ENCODE data around the gene SLTM.
"Not testable (repeated sequence)": the region's sequence is repeated elsewhere in the genome, so short reads cannot be mapped to it uniquely, and the experiment has no call there.

SLTM gene

DNA sequence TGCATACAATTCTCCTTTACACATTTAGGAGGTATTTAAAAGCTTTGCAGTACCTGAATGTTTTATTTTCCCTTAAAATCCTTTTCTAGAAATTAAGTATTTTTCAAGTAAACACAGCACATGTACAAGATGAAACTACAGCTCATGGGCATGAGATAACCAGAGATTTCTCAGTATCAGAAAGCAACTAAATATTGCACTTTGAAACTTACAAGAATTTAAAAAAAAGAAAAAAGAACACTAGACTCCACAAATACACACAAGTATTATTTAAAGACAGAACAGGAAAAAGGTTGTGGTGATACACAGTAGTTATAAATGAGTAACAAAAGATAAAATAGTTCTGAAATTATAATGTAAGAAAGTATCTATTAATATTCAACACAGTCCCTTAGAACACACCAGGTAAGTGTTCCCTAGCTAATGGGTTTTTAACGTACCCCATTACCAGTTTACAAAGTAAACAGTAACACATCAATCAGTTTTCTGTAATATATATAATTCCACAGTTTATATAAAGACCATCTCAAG lies 35.3 kb downstream of the SLTM start:
- Histone ChIP-seq H3K4me2 (ENCODE audit: low read length) (no peak overlapping the region), H3K4me1 (ENCODE audit: low read length) (no peaks in the 10 kb centered on the region), H2AFZ (ENCODE audit: low read depth, low read length) (no peak overlapping the region), H3K9ac (ENCODE audit: low read length) (no peak overlapping the region), H4K20me1 (ENCODE audit: insufficient read depth, low read length) (no peaks in the 10 kb centered on the region; the same call in 1 of the 2 replicates), H3K27me3 (ENCODE audit: low read depth, low read length) (no peaks in the 10 kb centered on the region), H3K4me3 (ENCODE audit: low read length) (no peak overlapping the region), H3K36me3 (replicated peaks; ENCODE audit: low read depth, low read length) (peaks cover 62% of the 10 kb centered on the region), H3K27ac (ENCODE audit: low read length) (no peak overlapping the region), H3K9me3 (ENCODE audit: insufficient read depth, low read length) (no peaks in the 10 kb centered on the region), H3K79me2 (ENCODE audit: low read length) (peaks cover 8% of the 10 kb centered on the region)
- TF ChIP-seq CTCF (IDR thresholded peaks at IDR 0.05; ENCODE audit: low read depth, low read length), result no peak
- TF ChIP-seq EZH2phosphoT487 (IDR thresholded peaks at IDR 0.05; ENCODE audit: low read depth), result no peak

DNA sequence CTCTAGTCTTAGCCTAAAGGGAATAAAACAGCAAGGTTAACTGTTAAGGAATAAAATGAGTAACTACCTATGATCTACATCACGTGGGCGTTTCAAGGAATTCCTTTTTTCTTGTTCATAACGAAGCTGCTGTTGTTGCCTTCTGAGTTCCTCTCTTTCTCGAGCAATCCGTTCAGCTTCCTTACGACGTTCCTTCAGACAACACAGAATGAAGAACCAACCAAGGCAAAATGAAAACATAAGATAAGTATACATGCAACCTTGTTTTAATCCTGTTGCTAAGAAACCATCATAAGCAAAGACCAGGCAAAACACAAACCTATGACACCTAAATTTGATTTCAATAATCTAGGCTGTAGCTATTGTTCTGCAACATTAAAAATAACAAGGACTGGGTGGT lies 44.1 kb downstream of the SLTM start:
- Histone ChIP-seq H3K9ac (ENCODE audit: low read length) (no peak overlapping the region), H3K36me3 (replicated peaks; ENCODE audit: low read depth, low read length) (peaks cover 85% of the 10 kb centered on the region), H2AFZ (ENCODE audit: low read depth, low read length) (no peak overlapping the region), H3K27me3 (ENCODE audit: low read depth, low read length) (no peaks in the 10 kb centered on the region), H3K4me1 (ENCODE audit: low read length) (no peaks in the 10 kb centered on the region), H4K20me1 (ENCODE audit: insufficient read depth, low read length) (no peaks in the 10 kb centered on the region), H3K9me3 (ENCODE audit: insufficient read depth, low read length) (no peaks in the 10 kb centered on the region), H3K4me3 (ENCODE audit: low read length) (no peak overlapping the region), H3K27ac (ENCODE audit: low read length) (no peak overlapping the region), H3K79me2 (ENCODE audit: low read length) (no peaks in the 10 kb centered on the region), H3K4me2 (ENCODE audit: low read length) (no peak overlapping the region)
- TF ChIP-seq EZH2phosphoT487 (IDR thresholded peaks at IDR 0.05; ENCODE audit: low read depth) (no peak), CTCF (IDR thresholded peaks at IDR 0.05; ENCODE audit: low read depth, low read length) (no peak)

DNA sequence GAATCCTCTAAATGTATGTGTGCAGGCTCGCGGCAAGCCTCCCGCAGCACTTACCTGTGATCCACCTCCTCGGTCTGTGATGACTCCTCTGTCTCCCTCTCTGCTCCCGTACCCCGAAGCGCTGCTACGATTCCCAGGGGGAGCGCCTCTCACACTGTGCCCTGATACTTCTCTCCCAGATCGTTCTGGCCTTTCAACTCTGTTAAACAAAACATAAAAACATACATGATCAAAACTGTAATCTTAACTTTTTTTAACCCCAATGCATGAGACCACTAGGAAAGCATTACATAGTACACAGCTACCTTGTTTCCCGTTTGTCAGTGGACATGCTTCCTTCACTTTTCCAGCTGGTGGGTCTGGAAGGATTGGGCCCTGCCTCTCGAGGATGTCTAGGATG lies 46.6 kb downstream of the SLTM start:
- Histone ChIP-seq H3K79me2 (ENCODE audit: low read length) (no peaks in the 10 kb centered on the region), H2AFZ (ENCODE audit: low read depth, low read length) (no peak overlapping the region), H3K27ac (ENCODE audit: low read length) (no peak overlapping the region), H3K4me2 (ENCODE audit: low read length) (no peak overlapping the region), H3K4me1 (ENCODE audit: low read length) (no peaks in the 10 kb centered on the region), H3K27me3 (ENCODE audit: low read depth, low read length) (no peaks in the 10 kb centered on the region), H3K36me3 (replicated peaks; ENCODE audit: low read depth, low read length) (peaks cover 72% of the 10 kb centered on the region), H3K9me3 (ENCODE audit: insufficient read depth, low read length) (no peaks in the 10 kb centered on the region), H3K9ac (ENCODE audit: low read length) (no peak overlapping the region), H4K20me1 (ENCODE audit: insufficient read depth, low read length) (no peaks in the 10 kb centered on the region), H3K4me3 (ENCODE audit: low read length) (no peak overlapping the region)
- TF ChIP-seq CTCF (IDR thresholded peaks at IDR 0.05; ENCODE audit: low read depth, low read length) (no peak), EZH2phosphoT487 (IDR thresholded peaks at IDR 0.05; ENCODE audit: low read depth) (no peak)

DNA sequence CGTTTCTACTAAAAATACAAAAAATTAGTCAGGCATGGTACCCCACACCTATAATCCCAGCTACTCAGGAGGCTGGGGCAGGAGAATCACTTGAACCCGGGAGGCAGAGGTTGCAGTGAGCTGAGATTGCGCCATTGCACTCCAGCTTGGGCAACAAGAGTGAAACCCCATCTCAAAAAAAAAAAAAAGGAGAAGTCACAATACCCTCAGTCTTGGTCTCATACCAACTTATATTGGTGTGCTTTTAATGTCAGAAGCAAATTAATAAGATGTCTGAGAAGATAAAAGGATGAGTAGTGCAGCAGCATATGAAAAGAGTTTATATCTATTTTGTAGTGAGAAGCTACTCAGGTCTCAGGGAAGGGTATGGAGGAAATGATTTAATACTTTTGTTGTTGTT lies 49.6 kb downstream of the SLTM start:
- H3K36me3 ChIP-seq (replicated peaks; ENCODE audit: low read depth, low read length), result peaks cover 76% of the 10 kb centered on the region
- not testable (repeated sequence) for H3K4me3 ChIP-seq (ENCODE audit: low read length); H3K4me2 ChIP-seq (ENCODE audit: low read length); H3K9me3 ChIP-seq (ENCODE audit: insufficient read depth, low read length); H3K4me1 ChIP-seq (ENCODE audit: low read length); H4K20me1 ChIP-seq (ENCODE audit: insufficient read depth, low read length); H3K9ac ChIP-seq (ENCODE audit: low read length); H3K79me2 ChIP-seq (ENCODE audit: low read length); H3K27ac ChIP-seq (ENCODE audit: low read length); H3K27me3 ChIP-seq (ENCODE audit: low read depth, low read length); H2AFZ ChIP-seq (ENCODE audit: low read depth, low read length)

- no peak for TF ChIP-seq CTCF (IDR thresholded peaks at IDR 0.05; ENCODE audit: low read depth, low read length)
- TF ChIP-seq EZH2phosphoT487 (IDR thresholded peaks at IDR 0.05; ENCODE audit: low read depth), result no peak
- Histone ChIP-seq H4K20me1 (ENCODE audit: insufficient read depth, low read length) (no peaks in the 10 kb centered on the region), H3K9ac (ENCODE audit: low read length) (no peak overlapping the region), H3K27me3 (ENCODE audit: low read depth, low read length) (no peaks in the 10 kb centered on the region), H3K4me3 (ENCODE audit: low read length) (no peak overlapping the region), H3K36me3 (replicated peaks; ENCODE audit: low read depth, low read length) (peaks cover 69% of the 10 kb centered on the region), H3K4me1 (ENCODE audit: low read length) (no peaks in the 10 kb centered on the region), H3K79me2 (ENCODE audit: low read length) (no peaks in the 10 kb centered on the region), H3K27ac (ENCODE audit: low read length) (no peak overlapping the region), H3K4me2 (ENCODE audit: low read length) (no peak overlapping the region), H2AFZ (ENCODE audit: low read depth, low read length) (no peak overlapping the region), H3K9me3 (ENCODE audit: insufficient read depth, low read length) (no peaks in the 10 kb centered on the region)
Measured at GRCh38 chr15:58882243-58882642, 51.2 kb downstream of the SLTM start.
